ENCODE data around the gene GPHN.

- TF ChIP-seq, protein P1, sequence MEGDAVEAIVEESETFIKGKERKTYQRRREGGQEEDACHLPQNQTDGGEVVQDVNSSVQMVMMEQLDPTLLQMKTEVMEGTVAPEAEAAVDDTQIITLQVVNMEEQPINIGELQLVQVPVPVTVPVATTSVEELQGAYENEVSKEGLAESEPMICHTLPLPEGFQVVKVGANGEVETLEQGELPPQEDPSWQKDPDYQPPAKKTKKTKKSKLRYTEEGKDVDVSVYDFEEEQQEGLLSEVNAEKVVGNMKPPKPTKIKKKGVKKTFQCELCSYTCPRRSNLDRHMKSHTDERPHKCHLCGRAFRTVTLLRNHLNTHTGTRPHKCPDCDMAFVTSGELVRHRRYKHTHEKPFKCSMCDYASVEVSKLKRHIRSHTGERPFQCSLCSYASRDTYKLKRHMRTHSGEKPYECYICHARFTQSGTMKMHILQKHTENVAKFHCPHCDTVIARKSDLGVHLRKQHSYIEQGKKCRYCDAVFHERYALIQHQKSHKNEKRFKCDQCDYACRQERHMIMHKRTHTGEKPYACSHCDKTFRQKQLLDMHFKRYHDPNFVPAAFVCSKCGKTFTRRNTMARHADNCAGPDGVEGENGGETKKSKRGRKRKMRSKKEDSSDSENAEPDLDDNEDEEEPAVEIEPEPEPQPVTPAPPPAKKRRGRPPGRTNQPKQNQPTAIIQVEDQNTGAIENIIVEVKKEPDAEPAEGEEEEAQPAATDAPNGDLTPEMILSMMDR (IDR thresholded peaks at IDR 0.05): no peak
- TF ChIP-seq POLR2A (IDR thresholded peaks at IDR 0.05): no peak
Observed at GRCh38 chr14:66998013-66998412, 490.1 kb downstream of the GPHN start.

Data from upper lobe of left lung (tissue), 4 donors.